HG03064 (cell line): ENCODE results near the gene PLK1.
"Not testable (repeated sequence)": the region's sequence is repeated elsewhere in the genome, so short reads cannot be mapped to it uniquely, and the experiment has no call there.

Experiments
- ATAC-seq: cut with Tn5 transposase; IDR thresholded peaks from one replicate; pipeline ENCODE4 v1.9.1; 2021; ENCODE audit warnings: low read depth; ENCODE audit not compliant: unreplicated experiment

The PLK1 gene

GRCh38 chr16:23678430-23679273 is at the start of gene PLK1:
TSS of gene PLK1 (plus strand) at chr16:23678889. CDS start at chr16:23678933, 44 bp downstream.
- ATAC-seq = peak; percentile 77

DNA sequence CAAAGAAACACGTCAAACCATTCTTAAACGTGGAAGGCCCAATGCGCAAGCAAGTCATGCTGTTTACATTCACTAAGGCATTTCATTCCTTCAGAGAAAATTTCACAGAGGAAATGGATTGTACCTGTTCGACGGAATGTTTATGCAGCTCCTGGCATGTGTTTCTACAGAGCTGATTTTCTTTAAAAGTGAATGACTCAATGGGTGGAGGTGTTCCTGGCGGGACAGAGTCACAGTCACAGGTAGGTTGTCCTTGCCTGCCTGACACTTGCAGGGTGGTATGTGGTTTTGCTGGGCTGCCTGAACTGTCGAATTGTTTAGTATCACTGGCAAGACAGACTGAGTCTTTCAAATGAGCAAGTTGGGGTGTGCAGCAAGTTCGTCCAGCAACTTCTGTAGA is 49.2 kb upstream of the PLK1 start:
- no peak for ATAC-seq

DNA sequence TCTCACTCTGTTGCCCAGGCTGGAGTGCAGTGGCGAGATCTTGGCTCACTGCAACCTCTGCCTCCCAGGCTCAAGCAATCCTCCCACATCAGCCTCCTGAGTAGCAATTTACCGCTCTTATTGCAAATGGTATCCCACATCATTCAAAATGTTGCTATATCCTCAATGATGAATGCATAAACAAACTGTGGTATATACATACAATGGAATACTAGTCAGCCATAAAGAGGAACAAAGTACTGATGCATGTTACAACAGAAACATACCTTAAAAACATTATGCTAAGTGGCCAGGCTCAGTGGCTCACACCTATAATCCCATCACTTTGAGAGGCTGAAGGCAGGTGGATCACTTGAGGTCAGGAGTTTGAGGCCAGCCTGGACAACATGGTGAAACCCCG is 46.8 kb upstream of the PLK1 start:
- ATAC-seq = not testable (repeated sequence)

GRCh38 chr16:23634461-23635036 is 44.1 kb upstream of the PLK1 start:
- ATAC-seq = no peak

GRCh38 chr16:23635958-23636357 is 42.7 kb upstream of the PLK1 start:
- no peak for ATAC-seq

- ATAC-seq = no peak
Observed at GRCh38 chr16:23640615-23640930, 38.1 kb upstream of the PLK1 start.

DNA sequence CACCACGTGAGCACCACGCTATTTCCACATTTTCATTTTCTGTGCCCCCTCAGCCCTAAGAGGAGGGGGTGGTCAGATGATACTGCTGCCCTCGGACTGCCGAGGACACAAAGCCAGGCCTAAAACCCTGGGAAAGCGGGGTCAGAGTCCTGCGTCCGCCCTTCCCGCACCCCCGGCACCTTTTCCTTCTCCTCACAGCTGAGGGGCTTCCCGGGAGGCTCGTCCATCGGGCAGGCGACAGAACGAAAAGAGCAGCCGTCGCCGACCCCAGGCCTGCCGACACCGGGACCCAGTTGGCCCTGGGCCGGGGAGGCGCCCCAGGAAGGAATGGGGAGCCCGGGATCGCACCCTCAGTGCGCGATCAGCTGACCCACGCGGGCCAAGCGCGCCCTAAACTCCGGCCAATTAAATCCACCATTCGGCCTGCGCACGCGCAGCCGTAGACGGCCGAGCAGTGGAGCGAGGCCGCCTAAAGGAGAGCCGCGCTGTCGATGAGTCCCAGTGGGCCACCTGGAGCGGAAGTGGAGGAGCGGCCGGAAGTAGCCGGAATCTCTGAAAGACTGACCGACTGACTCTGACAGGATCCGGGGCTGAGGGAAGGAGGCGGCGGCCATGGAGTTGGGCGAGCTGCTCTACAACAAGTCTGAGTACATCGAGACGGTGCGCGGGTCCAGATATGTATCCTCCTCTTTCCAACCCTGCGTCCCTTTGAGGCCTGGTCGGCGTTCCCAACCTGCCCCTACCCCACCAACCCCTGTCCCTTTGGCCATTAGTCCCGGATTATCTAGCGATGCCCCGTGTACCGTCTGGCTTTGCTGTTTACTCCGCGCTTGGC is 37.5 kb upstream of the PLK1 start, which contains the start of the genes DCTN5 and PALB2:
Gene DCTN5, plus strand, starts transcription at position 536 of the 835 bp plus-strand sequence. Its CDS starts 77 bp downstream, at position 613.
Gene PALB2, minus strand, starts transcription at position 380 of the 835 bp plus-strand sequence. Its CDS starts 153 bp downstream, at position 227.
- ATAC-seq = peak; percentile 90

- no peak for ATAC-seq
Observed at GRCh38 chr16:23642246-23642774, 36.4 kb upstream of the PLK1 start.

DNA sequence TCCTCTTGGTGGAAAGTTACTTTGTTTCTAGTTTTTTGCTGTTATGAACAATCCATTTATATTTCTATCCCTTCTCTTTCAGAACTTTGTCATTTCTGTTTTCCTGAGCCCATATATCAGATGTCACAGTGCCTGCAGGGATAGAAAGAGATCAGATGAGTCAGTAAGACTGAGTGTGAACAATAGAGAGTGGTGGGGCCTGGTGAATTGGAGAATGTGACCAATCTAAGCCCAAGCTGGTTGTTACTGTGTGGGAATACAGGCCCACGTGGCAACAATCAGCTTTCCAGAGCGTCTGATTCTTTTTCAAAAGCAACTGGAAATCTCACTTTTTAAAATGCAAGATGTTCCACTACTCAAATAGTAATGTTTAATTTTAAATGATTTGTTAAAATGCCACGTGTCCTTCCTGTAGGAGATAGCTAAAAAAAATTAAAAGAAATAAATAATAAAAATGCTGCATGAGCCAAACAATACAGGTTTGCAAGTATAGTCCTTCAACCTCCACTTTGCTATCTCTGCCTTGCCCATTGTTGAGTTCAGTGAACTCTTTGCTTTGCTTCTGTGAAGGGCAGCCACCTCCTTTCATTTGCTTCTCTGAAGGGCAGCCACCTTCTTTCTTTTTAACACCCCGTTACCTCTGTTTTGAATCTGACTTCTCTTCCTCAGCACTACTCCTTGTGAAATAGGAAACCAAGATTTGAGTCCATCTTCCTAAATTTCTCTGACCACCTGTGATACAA is 27.8 kb upstream of the PLK1 start:
- ATAC-seq = no peak

- no peak for ATAC-seq
Observed at GRCh38 chr16:23651943-23652468, 26.7 kb upstream of the PLK1 start.

DNA sequence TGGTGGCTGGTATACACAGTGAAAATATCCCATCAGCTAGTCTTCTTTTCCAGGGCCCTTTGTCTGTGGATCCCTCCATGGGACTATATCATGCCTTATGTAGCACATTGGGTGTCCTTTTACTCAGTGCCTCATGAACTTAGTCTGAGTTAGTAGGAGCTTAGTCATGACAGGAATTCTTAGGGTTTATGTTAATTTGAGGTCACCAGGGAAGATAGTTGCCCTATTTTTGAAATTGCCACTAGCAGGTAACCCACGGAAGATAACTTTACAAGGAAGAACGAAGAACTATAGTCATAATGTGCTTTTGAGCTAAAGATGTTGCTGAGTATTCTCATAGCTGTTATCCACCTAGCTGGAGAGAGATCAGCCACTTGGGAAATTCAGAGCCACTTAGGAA is 14.8 kb upstream of the PLK1 start:
- no peak for ATAC-seq

GRCh38 chr16:23666571-23667354 is 11.9 kb upstream of the PLK1 start:
- no peak for ATAC-seq

GRCh38 chr16:23667355-23667659 is 11.4 kb upstream of the PLK1 start:
- no peak for ATAC-seq

- no peak for ATAC-seq
Observed at GRCh38 chr16:23668225-23668624, 10.5 kb upstream of the PLK1 start.

DNA sequence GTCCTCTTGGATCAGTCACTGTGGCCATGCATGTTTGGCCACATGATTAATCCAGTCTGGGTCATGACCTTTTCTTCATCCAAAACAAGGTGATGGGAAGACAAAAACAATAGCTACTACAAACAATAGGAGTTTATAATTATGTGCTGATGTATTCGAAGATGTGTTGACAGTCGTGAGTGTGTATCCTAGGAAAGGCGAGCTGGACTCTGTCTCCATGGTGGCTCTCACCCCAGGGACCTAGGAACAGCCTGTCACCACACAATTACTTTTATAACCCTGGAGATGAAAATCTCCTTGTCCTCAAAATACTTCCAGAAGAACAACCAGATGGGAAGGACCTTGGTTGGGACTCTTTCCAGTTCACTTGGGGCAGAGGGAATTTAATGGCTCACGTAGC is 9.8 kb upstream of the PLK1 start:
- no peak for ATAC-seq

- ATAC-seq = peak; percentile 86
Observed at GRCh38 chr16:23670137-23670776, 8.4 kb upstream of the PLK1 start.

GRCh38 chr16:23673971-23674614 is 4.6 kb upstream of the PLK1 start:
- no peak for ATAC-seq

DNA sequence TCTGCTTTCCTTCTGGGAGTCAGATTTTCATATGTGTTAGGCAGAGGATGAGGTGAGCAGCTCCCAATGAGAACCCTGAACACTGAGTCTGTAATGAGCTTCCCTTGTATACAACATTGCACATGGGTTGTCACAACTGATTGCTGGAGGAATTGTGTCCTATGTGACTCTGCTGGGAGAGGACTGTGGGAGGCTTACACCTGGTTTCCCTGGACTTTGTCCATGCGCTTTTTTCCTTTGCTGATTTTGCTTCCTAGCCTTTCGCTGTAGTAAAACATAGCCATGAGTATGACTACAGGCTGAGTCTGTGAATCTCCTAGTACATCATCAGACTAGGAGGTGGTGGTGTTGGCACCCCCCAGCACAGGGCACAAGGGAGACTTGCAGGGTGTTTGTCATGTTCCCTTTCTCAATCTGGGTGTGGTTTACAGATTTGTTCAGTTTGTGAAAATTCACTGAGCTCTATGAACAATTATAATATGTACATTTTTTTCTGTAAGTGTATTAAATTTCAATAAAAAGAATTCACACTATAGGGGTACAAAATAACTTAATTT is 1.7 kb upstream of the PLK1 start:
- no peak for ATAC-seq
